Measurements from ENCODE around the gene BCCIP.

DNA sequence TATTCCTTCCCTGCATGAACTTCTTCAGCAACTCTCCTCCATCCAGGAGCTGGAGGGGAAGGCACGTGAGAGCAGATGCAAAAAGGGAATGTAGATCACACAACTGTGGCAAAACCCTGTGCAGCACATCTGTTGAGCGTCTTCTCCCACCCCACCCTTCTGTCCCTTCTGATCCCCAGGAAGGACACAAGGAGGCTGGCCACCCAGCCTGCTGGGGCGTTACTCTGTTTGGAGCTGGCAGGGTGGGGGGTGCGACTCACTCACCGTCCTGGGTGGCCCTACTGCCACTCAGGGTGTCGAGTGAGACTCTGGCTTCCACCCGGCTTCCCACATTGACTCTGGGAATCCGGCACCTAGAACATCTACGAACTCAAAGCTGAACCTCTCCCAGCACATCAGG, 37.6 kb upstream of the BCCIP start:
- TF ChIP-seq, protein P1, sequence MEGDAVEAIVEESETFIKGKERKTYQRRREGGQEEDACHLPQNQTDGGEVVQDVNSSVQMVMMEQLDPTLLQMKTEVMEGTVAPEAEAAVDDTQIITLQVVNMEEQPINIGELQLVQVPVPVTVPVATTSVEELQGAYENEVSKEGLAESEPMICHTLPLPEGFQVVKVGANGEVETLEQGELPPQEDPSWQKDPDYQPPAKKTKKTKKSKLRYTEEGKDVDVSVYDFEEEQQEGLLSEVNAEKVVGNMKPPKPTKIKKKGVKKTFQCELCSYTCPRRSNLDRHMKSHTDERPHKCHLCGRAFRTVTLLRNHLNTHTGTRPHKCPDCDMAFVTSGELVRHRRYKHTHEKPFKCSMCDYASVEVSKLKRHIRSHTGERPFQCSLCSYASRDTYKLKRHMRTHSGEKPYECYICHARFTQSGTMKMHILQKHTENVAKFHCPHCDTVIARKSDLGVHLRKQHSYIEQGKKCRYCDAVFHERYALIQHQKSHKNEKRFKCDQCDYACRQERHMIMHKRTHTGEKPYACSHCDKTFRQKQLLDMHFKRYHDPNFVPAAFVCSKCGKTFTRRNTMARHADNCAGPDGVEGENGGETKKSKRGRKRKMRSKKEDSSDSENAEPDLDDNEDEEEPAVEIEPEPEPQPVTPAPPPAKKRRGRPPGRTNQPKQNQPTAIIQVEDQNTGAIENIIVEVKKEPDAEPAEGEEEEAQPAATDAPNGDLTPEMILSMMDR (IDR thresholded peaks at IDR 0.05), result no peak
- no peak for TF ChIP-seq POLR2A (IDR thresholded peaks at IDR 0.05)

Data from lower leg skin (tissue), 3 donors.